HG03135 (cell line): ENCODE data around the gene CDHR3.

Experiments used
- ATAC-seq: cut with Tn5 transposase; IDR thresholded peaks from one replicate; pipeline ENCODE4 v1.9.1; 2021; ENCODE audit warnings: mild to moderate bottlenecking, moderate library complexity; ENCODE audit not compliant: unreplicated experiment

CDHR3 gene

DNA sequence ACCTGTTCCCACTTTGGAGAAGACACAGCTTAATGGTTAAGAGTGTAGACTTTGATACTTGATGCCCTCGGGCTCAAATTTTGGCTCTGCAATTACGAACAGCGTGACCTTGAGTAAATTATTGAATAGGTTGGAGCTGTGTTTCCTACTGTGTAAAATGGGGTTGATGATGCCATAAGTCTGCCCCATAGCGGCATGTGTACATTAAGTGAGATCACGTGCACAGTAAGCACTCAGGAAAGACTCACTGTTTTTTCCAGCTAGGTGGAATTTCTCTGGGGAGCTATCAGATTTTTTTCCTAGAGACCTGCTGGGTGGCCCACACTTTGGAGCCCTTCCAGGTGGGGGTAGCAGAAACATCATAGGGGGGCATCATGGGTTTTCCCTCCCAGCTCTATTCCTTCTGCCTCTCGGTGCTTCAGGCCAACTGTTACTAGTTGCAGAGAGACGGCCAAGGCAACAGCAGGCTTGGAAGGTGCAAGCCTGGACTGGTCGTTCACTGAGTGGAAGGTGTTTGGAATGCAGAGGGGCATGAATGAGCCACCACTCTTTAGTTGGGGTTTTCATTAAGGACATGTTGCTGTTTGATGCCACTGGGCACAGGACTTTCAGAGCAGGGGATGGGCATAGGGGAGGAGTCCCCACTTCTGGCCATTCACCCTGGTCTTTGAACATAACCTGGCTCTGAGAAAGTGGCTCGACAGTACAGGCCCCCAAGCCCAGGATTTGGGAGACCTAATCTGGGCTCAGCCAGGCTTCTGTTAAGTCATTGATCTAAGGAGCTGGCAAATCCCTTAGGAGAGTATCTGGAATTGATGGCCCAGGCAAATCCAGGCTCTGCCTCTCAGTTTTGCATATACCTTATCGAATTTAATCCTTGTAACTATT lies 85.0 kb downstream of the CDHR3 start:
- no peak for ATAC-seq

DNA sequence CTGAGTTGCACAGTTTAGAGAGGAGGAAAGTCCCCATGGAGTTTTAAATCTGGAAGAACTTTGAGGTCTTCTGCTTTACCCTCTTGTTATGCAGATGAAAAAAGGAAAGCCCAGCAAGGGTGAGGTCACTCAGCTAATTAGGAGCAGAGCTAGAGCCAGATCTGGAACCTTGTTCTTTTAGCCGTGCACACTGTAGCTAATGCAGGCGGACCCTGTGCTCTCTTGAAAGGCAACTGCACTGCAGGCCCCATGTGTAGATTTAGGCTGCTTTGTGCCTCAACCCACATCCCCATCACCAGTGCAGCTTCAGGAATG lies 85.6 kb downstream of the CDHR3 start:
- ATAC-seq = no peak

DNA sequence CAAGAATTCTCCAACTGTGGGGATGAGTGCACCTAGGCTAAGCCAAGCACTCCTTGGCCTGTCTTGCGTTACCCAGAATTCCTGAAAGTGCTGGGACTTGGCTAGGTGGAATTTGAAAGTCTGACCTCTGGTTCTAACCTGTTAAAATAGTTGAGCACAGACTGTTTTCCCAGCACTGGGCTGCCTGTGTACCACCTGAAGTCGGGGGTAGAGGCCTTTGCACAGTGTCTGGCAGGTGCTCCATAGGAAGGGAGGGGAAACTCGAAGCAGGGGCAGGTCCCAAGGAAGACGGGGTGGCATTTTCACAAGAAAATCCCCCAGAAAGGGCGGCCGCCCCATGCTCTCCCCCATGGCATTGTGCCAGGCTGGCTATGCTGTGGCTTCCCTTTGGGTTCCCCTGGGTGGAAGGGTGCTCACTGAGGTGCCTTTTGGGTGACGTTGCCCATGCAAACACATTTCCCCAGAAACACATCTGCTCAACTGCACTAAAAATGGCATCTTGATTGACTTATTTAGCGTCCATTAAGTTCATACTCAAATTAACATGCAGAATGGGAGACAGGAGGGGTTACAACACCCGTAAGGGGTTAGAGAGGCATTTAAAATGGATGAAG lies 86.2 kb downstream of the CDHR3 start:
- ATAC-seq = no peak

DNA sequence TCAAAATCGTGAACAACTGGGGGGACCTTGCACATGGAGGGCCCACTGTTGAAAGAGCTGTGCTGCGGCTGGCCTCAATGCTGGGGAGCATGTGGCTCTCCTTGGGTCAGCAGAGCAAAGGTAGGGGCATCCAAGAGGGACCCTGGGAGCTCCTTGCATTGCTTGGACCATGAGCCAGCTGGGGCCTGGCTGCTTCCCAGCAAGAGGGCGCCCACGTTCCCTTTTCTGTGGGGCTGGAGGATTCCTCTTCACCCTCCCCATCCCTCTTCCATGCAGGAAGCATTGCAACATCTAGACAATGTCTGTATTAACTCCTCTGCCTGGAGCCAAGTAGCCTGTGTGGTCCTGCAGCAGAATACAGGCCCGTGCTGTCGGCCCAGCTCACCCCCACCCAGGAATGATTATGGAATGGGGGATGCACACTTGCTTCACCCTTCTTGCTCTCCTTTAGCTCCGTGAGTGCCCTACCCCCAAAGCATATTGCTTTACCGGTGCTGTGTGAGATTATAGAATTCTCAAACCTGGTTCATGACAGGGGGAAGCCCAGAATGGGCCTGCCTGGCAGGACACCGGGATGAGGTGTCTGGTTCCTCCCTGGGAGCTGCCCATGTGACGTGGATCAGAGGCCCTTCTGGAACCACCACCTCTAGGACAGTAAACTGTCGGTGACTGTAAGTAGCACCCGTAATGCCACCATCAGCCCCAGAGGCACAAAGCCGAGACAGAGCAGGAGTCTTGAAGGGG lies 87.1 kb downstream of the CDHR3 start:
- no peak for ATAC-seq

DNA sequence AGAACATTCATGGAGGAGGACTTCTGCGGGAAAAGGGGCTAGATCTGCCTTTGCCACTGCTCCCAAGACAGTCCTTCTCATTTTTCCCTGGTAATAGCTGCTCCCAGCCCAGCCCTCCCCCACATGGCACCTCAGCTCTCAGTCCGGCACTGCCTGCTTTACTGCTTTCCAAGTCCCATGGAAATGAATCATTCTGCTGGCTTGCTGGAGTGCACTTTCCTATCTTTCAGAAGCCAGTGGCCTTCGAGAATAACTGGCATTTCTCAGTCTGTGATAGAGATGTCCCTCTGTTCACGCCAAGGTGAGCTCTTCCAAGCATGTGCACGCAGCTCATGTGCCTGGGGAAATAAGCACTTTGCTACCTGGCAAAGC lies 87.7 kb downstream of the CDHR3 start:
- no peak for ATAC-seq

DNA sequence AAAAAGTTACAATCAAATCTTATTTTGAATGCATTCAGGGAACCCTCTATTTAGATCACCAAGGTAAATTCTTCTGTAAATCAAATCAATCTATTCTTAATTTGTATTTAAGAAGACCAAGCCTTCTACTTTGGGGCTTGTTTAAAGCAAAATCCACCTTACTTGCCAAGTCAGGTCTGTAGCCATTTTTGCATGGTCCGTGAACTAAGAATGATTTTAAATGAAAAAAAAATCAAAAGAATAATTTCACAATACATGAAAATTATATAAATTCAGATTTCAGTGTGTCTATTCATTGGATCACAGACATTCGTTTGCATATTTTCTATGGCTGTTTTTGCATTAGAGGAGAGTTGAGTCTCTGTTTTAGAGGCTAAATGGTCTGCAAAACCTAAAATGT lies 89.6 kb downstream of the CDHR3 start:
- ATAC-seq = no peak

DNA sequence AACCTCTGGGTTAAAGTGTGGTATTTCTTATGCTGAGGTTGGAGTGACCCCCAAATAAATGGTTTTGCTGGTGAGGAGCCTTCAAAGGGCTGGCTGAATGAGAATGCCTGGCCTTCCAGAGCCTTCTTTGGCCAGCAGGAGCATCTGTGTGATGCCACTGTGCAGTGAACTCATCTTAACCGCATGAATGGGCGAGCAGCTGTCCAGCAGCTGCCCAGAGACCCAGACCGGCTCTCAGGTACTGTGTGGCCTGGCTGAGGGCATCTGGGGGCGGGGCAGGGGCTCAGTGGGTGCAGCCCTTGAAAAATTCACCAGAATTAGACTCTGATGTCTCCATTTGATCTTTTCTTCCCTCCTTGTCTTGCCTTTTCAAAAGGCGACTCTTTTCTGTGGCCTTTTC lies 90.0 kb downstream of the CDHR3 start:
- ATAC-seq = no peak

DNA sequence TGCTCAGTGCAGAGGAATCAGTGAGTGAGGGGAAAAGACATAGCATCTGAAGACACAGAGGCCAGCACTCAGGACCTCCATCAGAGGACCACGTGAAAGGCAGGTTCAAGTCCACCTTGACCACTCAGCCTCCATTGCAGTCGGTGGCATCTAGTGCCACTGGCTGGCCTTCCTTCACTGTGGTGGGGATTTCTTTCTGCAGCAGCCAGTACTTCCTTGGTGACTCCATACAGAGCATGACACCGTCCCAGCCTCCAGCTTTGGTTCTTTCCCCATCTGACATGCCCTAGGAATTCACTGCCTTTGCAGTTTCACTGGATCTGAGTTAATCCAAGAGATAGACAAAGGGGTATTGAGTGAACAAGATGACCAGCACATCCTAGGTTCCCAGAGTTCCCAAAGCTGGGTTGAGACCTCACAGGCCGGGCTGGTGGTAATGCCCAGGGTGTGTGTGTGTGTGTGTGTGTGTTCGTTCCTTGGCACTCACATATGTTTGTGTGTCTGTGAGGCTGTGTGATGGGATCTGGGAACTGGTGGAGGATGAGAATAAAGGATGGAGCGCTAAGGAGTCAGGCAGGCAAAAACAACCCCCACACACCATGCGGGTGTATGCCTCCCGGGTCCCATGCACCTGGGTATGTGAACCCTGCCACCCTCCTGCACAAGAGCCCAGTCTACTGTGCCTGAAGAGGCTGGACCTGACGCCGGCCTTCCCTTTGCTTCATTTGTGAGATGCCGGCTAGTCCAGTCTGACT lies 91.3 kb downstream of the CDHR3 start:
- no peak for ATAC-seq

DNA sequence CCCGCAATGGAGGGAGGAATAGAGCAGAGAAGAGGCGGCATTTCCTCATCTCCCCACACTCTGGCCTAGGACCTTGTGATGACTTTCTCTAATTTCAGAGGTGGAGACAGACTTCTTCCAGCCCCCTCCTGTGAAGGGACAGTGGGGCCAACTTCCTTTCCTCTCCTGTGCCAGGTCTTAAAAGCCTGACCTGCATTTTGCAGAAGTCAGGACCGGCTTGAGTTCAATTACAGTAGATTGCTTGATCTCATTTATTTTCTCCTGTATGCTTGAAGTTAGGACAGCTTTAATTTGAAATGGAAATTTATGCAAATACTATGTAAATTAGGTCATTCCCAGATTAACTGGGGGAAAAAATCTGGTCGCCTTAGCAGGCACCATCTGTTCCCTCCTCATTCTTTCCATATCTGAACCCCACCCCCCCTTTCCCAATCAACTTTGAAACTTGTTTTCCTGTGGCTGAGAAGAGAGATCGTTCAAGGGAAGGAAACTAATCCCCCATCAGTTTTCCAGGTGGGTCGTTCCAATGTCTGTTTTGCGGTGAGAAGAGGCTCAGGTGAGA lies 92.0 kb downstream of the CDHR3 start:
- no peak for ATAC-seq

DNA sequence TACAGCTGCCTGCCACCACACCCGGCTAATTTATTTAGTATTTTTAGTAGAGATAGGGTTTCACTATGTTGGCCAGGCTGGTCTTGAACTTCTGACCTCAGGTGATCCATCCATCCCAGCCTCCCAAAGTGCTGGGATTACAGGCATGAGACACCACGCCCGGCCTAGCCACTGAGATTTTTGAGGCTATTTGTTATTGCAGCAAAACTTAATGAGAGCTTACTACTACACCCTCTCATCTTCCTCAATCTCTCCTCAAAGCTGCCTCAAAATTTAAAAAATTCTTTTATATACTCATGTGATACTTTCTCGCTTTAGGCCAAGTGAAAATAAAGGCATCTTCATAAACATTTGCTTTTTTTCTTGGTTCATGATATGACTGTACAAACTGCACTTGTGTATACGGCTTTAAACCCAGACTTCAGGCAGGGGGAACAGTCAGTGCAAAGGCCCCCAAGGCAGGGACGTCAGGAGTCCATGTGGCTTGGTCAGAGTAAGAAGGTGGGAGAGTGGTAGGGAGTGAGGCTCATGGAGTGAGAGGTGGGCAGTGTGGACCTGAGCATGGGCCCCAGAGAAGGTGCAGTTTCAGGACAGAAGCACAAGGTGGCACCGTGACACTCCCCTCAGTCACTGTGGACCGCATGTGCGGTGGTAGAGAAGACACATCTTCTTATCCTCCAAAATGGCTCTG lies 93.6 kb downstream of the CDHR3 start:
- ATAC-seq = peak; percentile 38

DNA sequence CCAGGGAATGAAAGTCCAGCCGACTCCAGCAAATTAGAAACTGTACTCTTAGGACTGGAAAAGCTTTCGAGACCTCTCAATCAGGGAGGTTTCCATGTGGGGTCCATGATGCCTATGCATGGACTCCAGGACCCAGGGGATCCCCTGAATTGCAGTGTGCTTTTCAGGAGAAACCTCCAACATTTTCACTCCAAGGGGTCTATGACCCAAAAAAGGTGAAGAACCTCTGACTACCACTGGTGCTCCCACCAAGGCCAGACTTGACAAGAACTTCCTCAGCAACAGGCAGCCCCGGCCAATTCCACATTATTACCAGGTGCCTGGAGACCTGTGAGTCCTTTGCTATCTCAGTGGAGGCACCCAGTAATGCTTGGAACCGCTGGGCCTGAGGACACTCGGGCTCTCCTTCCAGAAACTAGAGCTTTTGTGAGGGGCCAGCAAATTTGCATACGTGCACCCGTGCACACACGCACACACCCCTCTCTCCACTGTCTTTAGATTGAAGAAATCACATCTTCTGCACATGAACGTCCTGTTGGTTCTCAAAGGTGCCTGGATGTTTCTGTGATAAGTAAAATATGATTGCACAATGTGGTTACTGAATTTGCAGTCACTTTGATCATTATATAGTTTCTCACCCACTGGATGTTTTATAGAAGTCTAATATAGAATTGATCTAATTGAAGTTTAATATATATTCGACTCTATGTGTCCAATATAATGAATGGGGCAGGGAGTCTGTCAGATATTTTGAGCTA lies 94.3 kb downstream of the CDHR3 start:
- ATAC-seq = no peak

DNA sequence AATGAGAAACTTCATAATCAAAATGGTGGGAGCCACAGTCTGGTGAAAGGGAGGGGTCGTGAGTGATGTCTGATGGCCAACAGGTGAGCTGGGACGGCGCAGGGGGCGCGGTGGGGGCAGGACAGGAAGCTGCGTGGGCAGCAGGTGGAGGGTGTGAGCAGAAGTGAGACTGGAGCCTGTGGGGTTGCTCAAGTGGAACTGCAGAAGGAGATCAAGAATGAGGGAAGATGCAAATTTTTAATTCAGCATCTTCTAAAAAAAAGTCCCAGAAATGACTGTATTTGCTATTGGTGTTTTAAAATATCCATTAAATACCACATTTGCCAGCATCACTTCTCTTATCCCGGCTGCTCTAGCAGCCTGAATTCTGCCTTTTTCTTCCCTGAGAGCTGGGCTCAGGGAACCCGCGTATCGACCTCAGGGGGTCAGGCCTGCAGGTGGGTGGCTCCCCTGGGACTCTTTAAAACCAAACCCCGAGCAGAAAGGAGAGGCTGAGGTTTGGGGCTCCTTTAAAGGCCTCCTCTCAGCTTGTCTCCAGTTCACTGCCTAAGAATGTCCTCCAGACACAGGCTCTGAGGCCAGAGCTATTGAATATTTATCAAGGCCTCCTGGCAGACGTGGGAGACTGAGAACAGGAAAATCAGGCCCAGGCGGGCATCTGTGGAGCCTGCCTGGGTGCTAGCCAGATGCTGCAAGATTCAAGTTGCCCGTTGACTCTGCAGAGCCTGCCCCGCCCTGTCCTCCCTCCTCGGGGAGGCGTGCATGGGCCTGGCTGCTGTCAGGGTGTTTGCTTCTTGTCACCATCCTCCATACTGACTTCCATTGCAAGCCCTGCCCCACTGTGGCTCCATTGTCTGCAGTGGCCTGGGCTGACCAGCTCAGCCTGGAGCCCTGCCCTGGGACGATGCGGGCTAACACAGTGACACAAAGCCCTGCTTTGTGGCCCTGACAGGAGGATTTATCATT lies 95.2 kb downstream of the CDHR3 start:
- ATAC-seq = peak; percentile 51

DNA sequence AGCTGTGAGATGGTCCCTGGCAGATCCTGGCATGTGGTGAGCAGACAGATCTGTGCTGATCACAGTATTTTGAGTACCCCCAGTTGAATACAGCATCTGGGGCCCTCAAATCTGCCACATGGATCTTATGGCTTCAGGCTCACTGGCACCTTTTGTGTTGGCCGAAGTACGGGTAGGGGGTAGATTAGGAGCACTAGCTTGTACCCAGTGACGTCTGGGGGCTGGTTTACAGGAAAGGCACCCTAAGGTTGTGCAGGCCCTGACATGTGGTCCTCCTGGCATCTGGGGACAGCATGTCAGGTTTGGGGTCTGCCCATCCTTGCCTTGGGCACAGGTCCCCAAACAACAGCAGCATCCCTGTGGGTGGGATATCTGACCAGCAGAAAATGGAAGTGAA lies 95.9 kb downstream of the CDHR3 start:
- no peak for ATAC-seq

DNA sequence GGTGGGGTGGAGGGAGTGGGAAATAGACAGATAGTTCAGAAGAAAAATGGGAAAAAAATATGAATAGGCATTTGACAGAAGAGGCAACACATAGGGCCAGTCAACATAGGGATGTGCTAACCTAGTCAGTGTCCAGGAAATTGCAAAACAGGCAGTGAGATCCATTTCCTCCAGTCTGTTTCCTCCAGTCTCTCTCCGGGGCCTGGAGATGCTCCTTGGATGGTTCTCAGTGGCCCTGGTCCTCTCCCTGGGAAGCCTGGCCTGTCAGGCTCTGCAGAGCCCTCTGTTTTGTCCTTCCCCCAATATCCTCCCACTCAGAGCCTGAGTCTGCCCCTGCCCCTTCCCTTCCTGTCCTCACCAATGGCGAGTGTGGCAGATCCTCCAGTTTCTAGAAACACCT lies 96.5 kb downstream of the CDHR3 start:
- ATAC-seq = no peak

DNA sequence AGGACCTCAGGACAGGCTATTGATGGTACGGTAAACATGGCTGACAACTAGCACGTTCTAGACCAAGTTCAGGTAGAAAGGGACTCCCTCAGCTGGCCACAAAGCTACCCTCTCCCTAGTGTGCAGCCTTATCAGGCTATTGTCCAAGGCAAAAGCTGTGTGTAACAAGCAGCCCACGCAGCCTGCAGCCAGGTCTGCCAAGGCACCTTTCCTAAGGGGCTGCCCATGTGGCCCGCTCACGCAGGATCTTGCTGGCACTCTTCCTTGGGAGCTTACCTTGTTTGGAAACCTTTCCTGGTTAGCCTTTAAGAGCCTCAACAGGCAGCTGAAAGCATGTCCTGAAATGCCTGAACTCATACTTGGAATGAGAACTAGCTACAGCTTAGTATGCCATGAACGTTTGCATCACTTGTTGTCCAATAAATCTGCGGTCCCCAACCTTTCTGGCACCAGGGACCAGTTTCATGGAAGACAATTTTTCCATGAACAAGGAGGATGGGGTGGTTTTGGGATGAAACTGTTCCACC lies 97.4 kb downstream of the CDHR3 start:
- ATAC-seq = no peak

DNA sequence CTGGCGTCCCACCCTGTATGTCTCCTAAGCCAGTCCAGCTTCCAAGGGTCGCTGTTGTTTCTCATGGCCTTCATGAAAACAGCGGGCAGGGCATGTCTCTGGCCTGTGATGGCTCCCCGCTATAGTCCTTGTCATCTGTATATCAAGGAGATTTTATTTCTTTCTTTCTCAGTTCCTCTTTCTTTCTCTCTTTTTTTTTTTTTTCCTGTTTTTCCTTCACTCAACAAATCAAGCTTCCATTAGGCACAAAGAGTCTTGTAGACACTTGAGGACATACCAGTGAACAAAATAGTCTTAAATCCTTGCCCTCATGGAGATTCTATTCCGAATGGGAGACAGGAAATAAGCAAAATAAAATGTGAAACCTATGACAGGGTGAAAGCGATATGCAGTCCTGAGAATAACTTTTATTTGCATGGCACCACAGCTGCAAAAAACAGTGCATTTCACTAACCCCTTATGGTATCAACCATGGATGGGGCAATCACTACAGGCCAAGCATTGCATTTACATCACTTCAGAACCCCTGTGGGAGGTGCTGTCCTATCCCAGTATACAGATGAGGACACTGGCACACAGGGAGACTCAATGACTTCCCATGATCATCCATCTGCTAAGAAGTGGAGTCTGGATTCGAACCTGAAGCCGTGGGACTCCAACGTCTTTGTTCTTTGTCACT lies 98.4 kb downstream of the CDHR3 start:
- ATAC-seq = no peak

DNA sequence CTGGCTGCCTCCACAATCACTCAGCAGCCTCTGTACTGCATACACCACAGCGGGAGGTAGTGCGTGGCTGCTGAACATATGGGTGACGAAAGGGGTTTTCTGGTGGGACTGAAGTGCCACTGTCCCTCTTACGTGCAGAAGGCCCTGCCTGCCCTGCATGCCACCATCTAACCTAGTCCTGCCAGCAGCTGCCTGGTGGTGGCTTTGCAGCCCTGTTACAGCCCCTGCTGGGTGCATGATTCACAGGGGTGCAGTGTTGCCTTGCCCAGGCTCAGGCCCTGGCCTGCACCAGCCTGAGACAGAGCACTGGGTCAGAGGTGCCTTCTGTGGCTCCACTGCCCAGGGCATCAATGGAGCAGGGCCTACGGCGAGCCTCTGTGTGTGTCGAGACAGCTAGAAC lies 98.9 kb downstream of the CDHR3 start:
- ATAC-seq = no peak

DNA sequence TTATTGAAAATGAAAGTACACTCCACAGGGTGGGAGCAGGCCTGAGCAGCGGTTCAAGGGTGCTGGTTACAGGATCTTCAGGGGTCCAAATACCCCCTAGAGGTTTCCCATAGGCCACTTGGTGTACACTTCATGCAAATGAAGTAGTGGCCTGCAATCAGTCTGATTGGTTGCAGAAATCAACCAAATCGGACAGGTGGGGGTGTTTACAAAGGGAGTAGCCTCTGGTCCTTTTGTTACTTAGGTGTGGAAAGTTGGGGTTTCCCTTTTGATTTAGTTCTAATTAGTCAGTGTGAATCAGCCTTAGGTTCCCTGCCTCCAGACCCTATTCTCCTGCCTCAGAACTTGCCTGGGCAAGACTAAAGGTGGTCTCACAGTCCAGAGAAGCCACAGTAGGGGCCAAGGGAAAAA lies 99.5 kb downstream of the CDHR3 start:
- no peak for ATAC-seq
